A549 treated with AZD2906 at 1 μM for 4 hours (cell line): ENCODE results near the gene CHST1. TPM values are rescaled to one million over a fixed set of nuclear protein-coding genes. Genes with fewer than 3 reads are reported as not detected.

ENCODE experiments used
- total RNA-seq: library from RNA; stranded (reverse); fragments of 200-300 nt; extraction: Qiagen RNA extraction; gene quantifications from 5 replicates; pipeline ENCODE4 v1.2.3, GENCODE V29; 2022

Gene CHST1
- 0.95 to 1.9 TPM (median 1.5 TPM) in 5 replicates for total RNA-seq

GRCh38 chr11:45665206-45665932 lies at the start of gene CHST1:
Gene CHST1 (minus strand): TSS chr11:45665622. CDS start chr11:45650923, 14,699 bp downstream.

Other genes with a start within 250 kb of the CHST1 start
- gene SLC35C1, start 139.5 kb upstream of the CHST1 start, total RNA-seq: 28.9 to 34.6 TPM (median 30.7 TPM) in 5 replicates
- 4.7 to 5.5 TPM (median 4.9 TPM) in 5 replicates for gene CRY2, start 181.9 kb upstream of the CHST1 start, total RNA-seq
- gene MAPK8IP1, start 220.0 kb upstream of the CHST1 start, total RNA-seq: 5.4 to 6.9 TPM (median 6.1 TPM) in 5 replicates
- gene FREY1, start 241.6 kb upstream of the CHST1 start, total RNA-seq: 0.29 to 0.53 TPM (median 0.34 TPM) in 5 replicates